ENCODE data around the gene CAVIN1.
"Not testable (repeated sequence)": the region's sequence is repeated elsewhere in the genome, so short reads cannot be mapped to it uniquely, and the experiment has no call there.

The CAVIN1 gene

GRCh38 chr17:42422958-42423712, at the start of gene CAVIN1:
TSS of gene CAVIN1 (minus strand) at chr17:42423256. CDS start at chr17:42423097, 159 bp downstream.
- peak; percentile 84 for DNase-seq (ENCODE audit: low read depth)

GRCh38 chr17:42467889-42468288, 44.8 kb upstream of the CAVIN1 start:
- no peak for DNase-seq (ENCODE audit: low read depth)

GRCh38 chr17:42463976-42464400, 40.9 kb upstream of the CAVIN1 start:
- no peak for DNase-seq (ENCODE audit: low read depth)

- no peak for DNase-seq (ENCODE audit: low read depth)
Measured at GRCh38 chr17:42460371-42460770, 37.3 kb upstream of the CAVIN1 start.

- DNase-seq (ENCODE audit: low read depth): no peak
Measured at GRCh38 chr17:42459801-42460281, 36.8 kb upstream of the CAVIN1 start.

GRCh38 chr17:42459256-42459800, 36.3 kb upstream of the CAVIN1 start:
- no peak for DNase-seq (ENCODE audit: low read depth)

- no peak for DNase-seq (ENCODE audit: low read depth)
Measured at GRCh38 chr17:42458497-42459255, 35.6 kb upstream of the CAVIN1 start, which contains the start of gene ATP6V0A1. TSS of gene ATP6V0A1 (plus strand) at chr17:42458878. CDS start at chr17:42460895, 2,017 bp downstream.

- DNase-seq (ENCODE audit: low read depth): no peak
Measured at GRCh38 chr17:42457107-42457792, 34.2 kb upstream of the CAVIN1 start.

GRCh38 chr17:42456223-42457106, 33.4 kb upstream of the CAVIN1 start:
- DNase-seq (ENCODE audit: low read depth): no peak

- not testable (repeated sequence) for DNase-seq (ENCODE audit: low read depth)
Measured at GRCh38 chr17:42454987-42455386, 31.9 kb upstream of the CAVIN1 start.

- no peak for DNase-seq (ENCODE audit: low read depth)
Measured at GRCh38 chr17:42453439-42453838, 30.4 kb upstream of the CAVIN1 start.

GRCh38 chr17:42451270-42451669, 28.2 kb upstream of the CAVIN1 start:
- not testable (repeated sequence) for DNase-seq (ENCODE audit: low read depth)

GRCh38 chr17:42449838-42450237, 26.8 kb upstream of the CAVIN1 start:
- DNase-seq (ENCODE audit: low read depth): not testable (repeated sequence)

- not testable (repeated sequence) for DNase-seq (ENCODE audit: low read depth)
Measured at GRCh38 chr17:42449176-42449575, 26.1 kb upstream of the CAVIN1 start.

- DNase-seq (ENCODE audit: low read depth): no peak
Measured at GRCh38 chr17:42442196-42442565, 19.1 kb upstream of the CAVIN1 start.

- no peak for DNase-seq (ENCODE audit: low read depth)
Measured at GRCh38 chr17:42441371-42442195, 18.5 kb upstream of the CAVIN1 start.

GRCh38 chr17:42438600-42439567, 15.8 kb upstream of the CAVIN1 start:
- DNase-seq (ENCODE audit: low read depth): no peak

- peak; percentile 94 for DNase-seq (ENCODE audit: low read depth)
Measured at GRCh38 chr17:42436391-42436790, 13.3 kb upstream of the CAVIN1 start.

- DNase-seq (ENCODE audit: low read depth): no peak
Measured at GRCh38 chr17:42431758-42432161, 8.7 kb upstream of the CAVIN1 start.

All from non-pigmented ciliary epithelial cell (primary cell).